ENCODE measurements around the gene MAP1LC3A. TPM values are rescaled to one million over a fixed set of nuclear protein-coding genes. Genes with fewer than 3 reads are reported as not detected.

The MAP1LC3A gene
- total RNA-seq, 4 donors from 2014 or later, result 42.6 to 111 (median 103) TPM

DNA sequence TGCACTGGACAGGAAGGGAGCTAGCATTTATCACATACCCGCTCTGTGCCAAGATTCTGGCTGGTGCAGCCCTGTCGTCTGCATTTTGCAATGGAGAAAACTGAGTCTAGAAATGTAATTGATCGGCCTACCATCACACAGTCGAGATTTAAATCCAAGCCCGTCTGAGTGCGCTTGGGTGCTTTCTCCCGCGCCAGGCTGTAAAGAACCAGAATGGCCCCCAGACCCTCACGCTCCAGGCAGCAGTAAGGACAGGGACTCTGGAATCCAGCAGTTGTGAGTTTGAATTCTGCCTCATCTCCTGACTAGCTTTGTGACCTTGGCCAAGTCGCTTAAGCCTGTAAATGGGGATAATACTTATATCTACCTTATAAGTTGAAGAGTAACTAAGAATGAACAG lies 31.5 kb upstream of the MAP1LC3A start:
- DNase-seq (ENCODE audit: low spot score in 2 of 2), result peak; percentile 24 to 31
- H3K27ac ChIP-seq, result peak overlapping the region; percentile 85
- no peak overlapping the region for H3K4me3 ChIP-seq
- WGBS, result 87% methylated on average over 8 of the region's 10 CpGs
- H3K4me1 ChIP-seq, result peaks cover 70% of the 10 kb centered on the region
- H3K36me3 ChIP-seq, result peaks cover 49% of the 10 kb centered on the region
- H3K27me3 ChIP-seq, result no peaks in the 10 kb centered on the region
- H3K9me3 ChIP-seq, result no peaks in the 10 kb centered on the region
- TF ChIP-seq EP300 (IDR thresholded peaks at IDR 0.05) (no peak), POLR2AphosphoS5 (IDR thresholded peaks at IDR 0.05) (no peak), POLR2A (IDR thresholded peaks at IDR 0.05) (no peak)
- TF ChIP-seq, protein P1, sequence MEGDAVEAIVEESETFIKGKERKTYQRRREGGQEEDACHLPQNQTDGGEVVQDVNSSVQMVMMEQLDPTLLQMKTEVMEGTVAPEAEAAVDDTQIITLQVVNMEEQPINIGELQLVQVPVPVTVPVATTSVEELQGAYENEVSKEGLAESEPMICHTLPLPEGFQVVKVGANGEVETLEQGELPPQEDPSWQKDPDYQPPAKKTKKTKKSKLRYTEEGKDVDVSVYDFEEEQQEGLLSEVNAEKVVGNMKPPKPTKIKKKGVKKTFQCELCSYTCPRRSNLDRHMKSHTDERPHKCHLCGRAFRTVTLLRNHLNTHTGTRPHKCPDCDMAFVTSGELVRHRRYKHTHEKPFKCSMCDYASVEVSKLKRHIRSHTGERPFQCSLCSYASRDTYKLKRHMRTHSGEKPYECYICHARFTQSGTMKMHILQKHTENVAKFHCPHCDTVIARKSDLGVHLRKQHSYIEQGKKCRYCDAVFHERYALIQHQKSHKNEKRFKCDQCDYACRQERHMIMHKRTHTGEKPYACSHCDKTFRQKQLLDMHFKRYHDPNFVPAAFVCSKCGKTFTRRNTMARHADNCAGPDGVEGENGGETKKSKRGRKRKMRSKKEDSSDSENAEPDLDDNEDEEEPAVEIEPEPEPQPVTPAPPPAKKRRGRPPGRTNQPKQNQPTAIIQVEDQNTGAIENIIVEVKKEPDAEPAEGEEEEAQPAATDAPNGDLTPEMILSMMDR (IDR thresholded peaks at IDR 0.05), result no peak

DNA sequence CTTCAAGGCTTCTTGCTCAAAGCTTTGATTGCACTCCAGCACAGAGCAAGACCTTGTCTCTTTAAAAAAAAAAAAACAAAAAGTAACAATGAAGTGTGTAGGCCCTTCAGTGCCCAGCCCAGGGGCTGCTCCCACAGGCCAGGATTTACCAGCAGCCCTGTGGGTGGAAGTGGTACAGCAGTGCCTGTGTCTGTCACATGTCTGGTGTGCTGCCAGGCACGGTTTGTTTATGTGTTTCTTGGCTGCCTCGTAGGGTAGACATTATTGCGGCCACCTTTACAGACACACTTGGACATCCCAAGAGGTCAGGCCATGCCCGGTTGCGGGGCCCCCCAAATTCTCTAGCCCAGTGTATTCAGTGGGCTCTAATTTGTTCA lies 29.6 kb upstream of the MAP1LC3A start:
- no peak overlapping the region for H3K4me3 ChIP-seq
- peaks cover 65% of the 10 kb centered on the region for H3K36me3 ChIP-seq
- H3K27ac ChIP-seq, result peak overlapping the region; percentile 39
- WGBS, result 36% methylated on average over 5 of the region's 5 CpGs
- DNase-seq (ENCODE audit: low spot score in 2 of 2), result peak; percentile 66 to 73
- no peaks in the 10 kb centered on the region for H3K27me3 ChIP-seq
- H3K4me1 ChIP-seq, result peaks cover 62% of the 10 kb centered on the region
- H3K9me3 ChIP-seq, result no peaks in the 10 kb centered on the region
- TF ChIP-seq POLR2AphosphoS5 (IDR thresholded peaks at IDR 0.05) (no peak), EP300 (IDR thresholded peaks at IDR 0.05) (no peak), POLR2A (IDR thresholded peaks at IDR 0.05) (no peak)
- TF ChIP-seq, protein P1 (IDR thresholded peaks at IDR 0.05), result no peak

DNA sequence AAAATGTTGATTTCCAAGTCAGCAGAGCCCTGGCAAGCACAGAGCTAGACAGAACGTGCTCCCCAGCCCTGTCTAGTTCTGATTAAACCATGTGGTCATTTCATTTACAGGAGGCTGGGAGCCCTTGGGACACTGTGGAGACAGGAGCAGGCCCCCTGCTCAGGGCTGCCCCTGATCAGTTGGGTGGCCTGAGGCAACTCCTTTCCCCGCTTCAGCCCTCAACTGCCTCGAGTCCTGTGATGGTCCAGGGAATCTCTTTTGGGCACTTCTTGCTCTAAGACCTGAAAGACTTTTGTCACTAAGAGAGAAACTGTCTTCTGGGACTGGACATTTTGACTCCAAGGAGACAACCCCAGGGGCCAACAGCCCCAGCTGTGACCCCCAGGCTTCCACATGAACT lies 28.8 kb upstream of the MAP1LC3A start:
- no peak overlapping the region for H3K4me3 ChIP-seq
- WGBS, result 81% methylated on average over 3 of the region's 3 CpGs
- TF ChIP-seq POLR2A (IDR thresholded peaks at IDR 0.05), result no peak
- no peak for TF ChIP-seq POLR2AphosphoS5 (IDR thresholded peaks at IDR 0.05)
- no peak for TF ChIP-seq EP300 (IDR thresholded peaks at IDR 0.05)
- TF ChIP-seq, protein P1 (IDR thresholded peaks at IDR 0.05), result no peak
- H3K27me3 ChIP-seq, result no peaks in the 10 kb centered on the region
- H3K27ac ChIP-seq, result no peak overlapping the region
- peak; percentile 27 to 28 for DNase-seq (ENCODE audit: low spot score in 2 of 2)
- H3K4me1 ChIP-seq, result peaks cover 53% of the 10 kb centered on the region
- H3K36me3 ChIP-seq, result peaks cover 73% of the 10 kb centered on the region
- H3K9me3 ChIP-seq, result no peaks in the 10 kb centered on the region

DNA sequence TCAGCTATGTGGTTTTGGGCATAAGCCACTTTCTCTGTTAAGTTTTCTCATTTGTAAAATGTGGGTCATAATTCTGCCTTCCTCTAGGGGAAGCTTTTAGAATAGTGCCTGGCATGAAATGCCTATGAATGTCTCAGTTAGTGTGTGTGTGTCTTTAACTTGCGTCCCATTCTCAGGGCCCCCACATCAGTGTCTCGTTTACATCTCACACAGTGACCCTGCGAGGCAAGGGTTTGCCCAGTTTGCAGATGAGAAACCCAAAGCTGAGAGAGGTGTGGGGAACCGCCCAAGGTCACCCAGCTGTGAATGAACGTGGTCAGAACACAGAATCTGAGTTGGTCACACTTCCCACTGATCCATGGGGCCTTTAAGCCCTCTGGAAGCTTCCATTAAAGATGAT lies 28.2 kb upstream of the MAP1LC3A start:
- no peak overlapping the region for H3K27ac ChIP-seq
- WGBS, result 79% methylated on average over 5 of the region's 5 CpGs

DNA sequence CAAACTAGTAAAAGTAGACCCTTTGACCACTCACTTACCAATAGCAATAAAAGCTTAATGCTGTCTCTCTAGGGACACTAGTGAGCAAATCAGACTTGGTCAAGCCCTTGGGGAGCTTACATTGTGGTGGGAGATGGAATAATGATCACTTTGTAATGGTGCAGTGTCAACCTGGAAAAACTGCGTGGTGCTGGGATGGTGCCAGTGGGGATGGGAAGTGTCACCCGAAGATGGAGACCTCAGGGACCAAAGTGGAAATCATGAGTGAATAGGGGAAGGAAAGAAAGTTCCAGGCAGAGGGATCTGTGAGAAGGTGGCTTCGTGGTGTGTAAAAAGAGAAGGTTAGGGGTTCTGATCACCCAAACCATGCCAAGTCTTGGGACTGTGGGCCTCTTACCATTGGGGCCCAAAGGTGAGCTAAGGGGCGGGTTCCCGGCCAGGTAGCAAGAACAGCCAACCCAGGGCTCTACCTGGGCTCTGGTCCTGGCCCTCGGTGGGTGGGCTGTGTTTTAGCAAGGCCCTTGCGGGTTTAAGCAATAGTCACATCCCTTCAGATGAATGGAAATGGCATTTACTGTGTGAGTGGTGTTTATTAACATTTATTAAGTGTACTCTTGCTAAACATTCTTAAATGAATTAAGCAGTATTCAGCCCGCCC lies 26.8 kb upstream of the MAP1LC3A start:
- peak; percentile 50 to 59 for DNase-seq (ENCODE audit: low spot score in 2 of 2)
- H3K9me3 ChIP-seq, result no peaks in the 10 kb centered on the region
- peaks cover 35% of the 10 kb centered on the region for H3K4me1 ChIP-seq
- H3K27me3 ChIP-seq, result no peaks in the 10 kb centered on the region
- H3K36me3 ChIP-seq, result peaks cover 93% of the 10 kb centered on the region
- TF ChIP-seq EP300 (IDR thresholded peaks at IDR 0.05) (no peak), POLR2AphosphoS5 (IDR thresholded peaks at IDR 0.05) (no peak), POLR2A (IDR thresholded peaks at IDR 0.05) (no peak)
- TF ChIP-seq, protein P1 (IDR thresholded peaks at IDR 0.05), result no peak
- WGBS, result 78% methylated on average over 8 of the region's 8 CpGs
- no peak overlapping the region for H3K4me3 ChIP-seq
- no peak overlapping the region for H3K27ac ChIP-seq

More for the DNA sequence above, 28.2 kb upstream of the MAP1LC3A start:
- no peaks in the 10 kb centered on the region for H3K27me3 ChIP-seq
- peaks cover 79% of the 10 kb centered on the region for H3K36me3 ChIP-seq
- no peak overlapping the region for H3K4me3 ChIP-seq
- TF ChIP-seq, protein P1 (IDR thresholded peaks at IDR 0.05), result no peak
- TF ChIP-seq POLR2AphosphoS5 (IDR thresholded peaks at IDR 0.05) (no peak), EP300 (IDR thresholded peaks at IDR 0.05) (no peak), POLR2A (IDR thresholded peaks at IDR 0.05) (no peak)
- H3K4me1 ChIP-seq, result peaks cover 47% of the 10 kb centered on the region
- no peaks in the 10 kb centered on the region for H3K9me3 ChIP-seq
- DNase-seq (ENCODE audit: low spot score in 2 of 2), result peak; percentile 30 to 35

Measured in suprapubic skin (tissue), 4 donors.